Esophagus squamous epithelium (tissue), 5 donors: ENCODE measurements around the gene PXN. TPM values are rescaled to one million over a fixed set of nuclear protein-coding genes. Genes with fewer than 3 reads are reported as not detected.

Experiments
- DNase-seq: peaks from one replicate; lab custom pipeline; 2025; lab: John Stamatoyannopoulos, UW
- H3K27ac ChIP-seq, 4 donors: fragments of 200-600 bp; sonication (generic); one replicate each; pipeline ENCODE4 v1.5.1; 2016 to 2019; ENCODE audit warnings: mild to moderate bottlenecking in 1 of 4
- H3K27me3 ChIP-seq, 4 donors: fragments of 200-600 bp; sonication (generic); 1 replicate in 3 of 4; 2 replicates in 1 of 4; pipeline versions ENCODE4 v1.5.1 to v1.6.0; 2017 to 2021; ENCODE audit warnings: antibody characterized with exemption in 1 of 4
- H3K36me3 ChIP-seq, 3 donors: fragments of 200-600 bp; sonication (generic); one replicate each; pipeline ENCODE4 v1.5.1; 2016 to 2019
- H3K4me1 ChIP-seq, 3 donors: fragments of 200-600 bp; sonication (generic); one replicate each; pipeline ENCODE4 v1.5.1; 2017 to 2019
- H3K4me3 ChIP-seq, 4 donors: fragments of 200-600 bp; sonication (generic); 1 replicate in 3 of 4; 2 replicates in 1 of 4; pipeline ENCODE4 v1.5.1; 2016 to 2019; ENCODE audit warnings: mild to moderate bottlenecking in 2 of 4, moderate library complexity in 1 of 4
- H3K9me3 ChIP-seq, 3 donors: fragments of 200-600 bp; sonication (generic); one replicate each; pipeline ENCODE4 v1.5.1; 2016 to 2019
- POLR2A ChIP-seq, 4 donors: fragments of 450-650 bp; IDR thresholded peaks; one replicate each; pipeline ENCODE4 v1.6.1; 2017; ENCODE audit warnings: antibody characterized with exemption in 4 of 4, mild to moderate bottlenecking in 4 of 4, moderate library complexity in 3 of 4
- WGBS, 2 donors: methylation state at CpG; one replicate each; pipeline ENCODE4 v1.1.5; 2018; 5-methylcytosine and 5-hydroxymethylcytosine counted together
- intact Hi-C: fragments of 100-400 bp; cut with DNase I; formaldehyde crosslinking; loops from one replicate; pipeline ENCODE4 v1.15.0; 2022
- total RNA-seq, 4 donors: library from RNA; depleted of rRNA; stranded (reverse); fragments of >200 nt; gene quantifications; one replicate each; pipeline ENCODE4 v1.1.0, GENCODE V29; 2016
- TF ChIP-seq, protein P1 (sequence below), 6 experiments: fragments of 450-650 bp in 4 of 6; fragments of 200-600 bp in 2 of 6; sonication (generic) in 2 of 6; IDR thresholded peaks; one replicate each; pipeline ENCODE4 v1.5.1; 2016 to 2019; ENCODE audit warnings: antibody characterized with exemption in 6 of 6, mild to moderate bottlenecking in 4 of 6, moderate library complexity in 4 of 6
- donor health status: DM: yes; HTN: yes; CAD: no.

PXN gene
- total RNA-seq, 4 donors from 2014 or later, result 18.2 to 44.4 (median 21.4) TPM

DNA sequence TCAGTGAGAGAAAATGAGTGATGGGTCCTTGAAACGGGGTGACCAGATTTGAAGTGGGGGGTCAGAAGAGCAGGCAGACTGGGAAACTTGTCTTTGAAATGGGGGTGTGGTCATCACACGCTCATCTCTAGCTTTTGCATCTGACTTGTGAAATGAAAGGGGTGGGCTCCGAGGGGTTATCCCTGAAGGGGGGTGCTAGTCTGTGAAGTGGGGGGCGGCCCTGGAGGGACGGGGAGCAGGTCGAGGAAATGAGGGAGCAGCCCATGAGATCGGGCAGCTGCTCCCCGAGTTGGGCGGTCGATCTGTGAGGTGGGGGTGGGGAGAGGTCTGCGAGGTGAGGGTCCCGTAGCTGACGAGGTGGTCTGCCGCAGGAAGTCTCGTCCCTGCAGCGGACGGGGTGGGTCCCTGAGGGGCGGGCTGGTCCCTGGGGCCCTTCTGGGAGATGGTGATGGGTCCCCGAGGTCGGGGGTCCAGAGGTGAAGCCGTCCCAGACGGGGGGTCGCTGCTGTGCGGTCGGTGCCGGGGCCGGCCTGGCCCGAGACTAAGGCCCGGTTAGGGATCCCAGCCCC is 542 bp downstream of the PXN start:
- no peak for DNase-seq
- peaks cover 30 to 62% (median 39%) of the 10 kb centered on the region in 3 donors for H3K4me1 ChIP-seq
- H3K27ac ChIP-seq, result peak overlapping the region; percentile 89 to 95 (median 92)
- peak overlapping the region; percentile 84 to 98 (median 92) for H3K4me3 ChIP-seq
- intact Hi-C loops, result loop anchor here (2.0 kb wide), 1 partner anchor 36 kb away; no protein-coding TSS in a partner anchor
- no peaks in the 10 kb centered on the region for H3K36me3 ChIP-seq
- WGBS, 2 donors, result 2 to 12% methylated on average over 2 to 7 of the region's 29 CpGs
- no peaks in the 10 kb centered on the region for H3K9me3 ChIP-seq
- TF ChIP-seq, protein P1, sequence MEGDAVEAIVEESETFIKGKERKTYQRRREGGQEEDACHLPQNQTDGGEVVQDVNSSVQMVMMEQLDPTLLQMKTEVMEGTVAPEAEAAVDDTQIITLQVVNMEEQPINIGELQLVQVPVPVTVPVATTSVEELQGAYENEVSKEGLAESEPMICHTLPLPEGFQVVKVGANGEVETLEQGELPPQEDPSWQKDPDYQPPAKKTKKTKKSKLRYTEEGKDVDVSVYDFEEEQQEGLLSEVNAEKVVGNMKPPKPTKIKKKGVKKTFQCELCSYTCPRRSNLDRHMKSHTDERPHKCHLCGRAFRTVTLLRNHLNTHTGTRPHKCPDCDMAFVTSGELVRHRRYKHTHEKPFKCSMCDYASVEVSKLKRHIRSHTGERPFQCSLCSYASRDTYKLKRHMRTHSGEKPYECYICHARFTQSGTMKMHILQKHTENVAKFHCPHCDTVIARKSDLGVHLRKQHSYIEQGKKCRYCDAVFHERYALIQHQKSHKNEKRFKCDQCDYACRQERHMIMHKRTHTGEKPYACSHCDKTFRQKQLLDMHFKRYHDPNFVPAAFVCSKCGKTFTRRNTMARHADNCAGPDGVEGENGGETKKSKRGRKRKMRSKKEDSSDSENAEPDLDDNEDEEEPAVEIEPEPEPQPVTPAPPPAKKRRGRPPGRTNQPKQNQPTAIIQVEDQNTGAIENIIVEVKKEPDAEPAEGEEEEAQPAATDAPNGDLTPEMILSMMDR (IDR thresholded peaks at IDR 0.05), result no peak
- no peak for TF ChIP-seq POLR2A (IDR thresholded peaks at IDR 0.05)
- H3K27me3 ChIP-seq, result no peaks in the 10 kb centered on the region

DNA sequence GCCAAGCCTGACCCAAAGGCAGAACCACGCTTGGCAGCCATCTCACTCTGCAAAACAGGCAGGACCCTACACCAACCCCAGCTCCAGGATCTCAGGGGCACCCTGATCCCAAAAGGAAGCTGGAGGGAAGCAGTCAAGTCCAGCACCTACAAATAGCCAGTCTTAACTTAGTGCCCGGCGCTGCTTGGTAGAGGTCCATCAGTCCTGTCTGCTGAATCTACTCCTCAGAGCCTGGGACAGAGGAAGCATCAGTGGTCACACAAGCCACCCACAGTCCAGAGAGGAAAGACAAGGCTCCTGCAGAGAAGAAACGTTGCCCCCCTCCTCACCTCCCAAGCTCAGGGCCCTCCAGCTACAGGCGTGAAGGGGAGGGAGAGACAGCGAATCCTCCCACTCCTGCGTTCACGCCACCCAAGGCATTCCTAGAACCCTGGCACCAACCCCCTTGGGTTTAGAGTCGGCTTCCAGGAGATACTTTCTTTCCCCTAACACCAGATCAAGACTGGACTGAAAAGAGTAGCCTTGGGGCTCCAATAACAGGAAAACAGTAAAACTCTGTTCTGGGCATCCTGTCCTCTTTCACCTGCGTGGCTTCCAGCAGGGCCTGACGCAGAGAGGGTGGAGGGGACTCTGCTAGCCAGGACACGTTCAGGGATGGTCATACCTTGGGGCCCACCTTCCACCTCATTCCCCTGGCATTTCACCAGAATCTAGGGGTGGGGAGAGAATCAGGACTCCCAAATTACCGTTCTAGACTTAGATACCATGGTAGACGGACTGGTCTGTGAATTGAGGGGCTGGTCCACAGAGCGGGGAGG is 1.2 kb downstream of the PXN start:
- H3K27ac ChIP-seq, result peak overlapping the region; percentile 89 to 95 (median 92)
- no peaks in the 10 kb centered on the region for H3K9me3 ChIP-seq
- intact Hi-C loops, result loop anchor here (2.0 kb wide), 1 partner anchor 35 kb away; no protein-coding TSS in a partner anchor
- H3K27me3 ChIP-seq, result no peaks in the 10 kb centered on the region
- DNase-seq, result no peak
- peaks cover 37 to 69% (median 39%) of the 10 kb centered on the region in 3 donors for H3K4me1 ChIP-seq
- TF ChIP-seq, protein P1 (IDR thresholded peaks at IDR 0.05), result no peak
- no peak for TF ChIP-seq POLR2A (IDR thresholded peaks at IDR 0.05)
- peak overlapping the region; percentile 84 to 98 (median 92) for H3K4me3 ChIP-seq
- WGBS, 2 donors, result 11 to 38% methylated on average over 5 to 6 of the region's 15 CpGs
- no peaks in the 10 kb centered on the region for H3K36me3 ChIP-seq

DNA sequence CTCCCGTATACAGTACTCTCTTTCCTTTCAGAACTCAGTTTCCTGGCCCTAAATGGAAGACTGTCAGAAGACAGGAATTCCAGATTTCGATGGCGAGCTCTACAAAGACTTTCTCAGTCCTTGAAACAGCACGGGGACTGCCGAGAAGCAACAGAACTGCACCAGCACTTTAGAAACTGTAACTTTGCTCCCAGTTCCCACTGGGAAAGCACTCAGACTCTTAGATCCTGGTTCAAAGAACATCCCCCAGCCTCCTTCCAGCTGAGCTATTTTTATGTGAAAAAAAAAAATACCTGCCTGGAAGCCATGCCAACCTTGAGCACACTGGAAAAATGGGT is 1.8 kb downstream of the PXN start:
- peaks cover 42 to 75% (median 45%) of the 10 kb centered on the region in 3 donors for H3K4me1 ChIP-seq
- intact Hi-C loops, result loop anchor here (2.0 kb wide), 1 partner anchor 35 kb away; no protein-coding TSS in a partner anchor
- H3K4me3 ChIP-seq, result peak overlapping the region; percentile 84 to 98 (median 92)
- TF ChIP-seq POLR2A (IDR thresholded peaks at IDR 0.05), result no peak
- TF ChIP-seq, protein P1 (IDR thresholded peaks at IDR 0.05), result no peak
- no peaks in the 10 kb centered on the region for H3K36me3 ChIP-seq
- 26 to 27% methylated on average over 4 to 5 of the region's 5 CpGs for WGBS, 2 donors
- no peak for DNase-seq
- no peaks in the 10 kb centered on the region for H3K9me3 ChIP-seq
- H3K27me3 ChIP-seq, result no peaks in the 10 kb centered on the region
- peak overlapping the region; percentile 89 to 95 (median 92) for H3K27ac ChIP-seq

DNA sequence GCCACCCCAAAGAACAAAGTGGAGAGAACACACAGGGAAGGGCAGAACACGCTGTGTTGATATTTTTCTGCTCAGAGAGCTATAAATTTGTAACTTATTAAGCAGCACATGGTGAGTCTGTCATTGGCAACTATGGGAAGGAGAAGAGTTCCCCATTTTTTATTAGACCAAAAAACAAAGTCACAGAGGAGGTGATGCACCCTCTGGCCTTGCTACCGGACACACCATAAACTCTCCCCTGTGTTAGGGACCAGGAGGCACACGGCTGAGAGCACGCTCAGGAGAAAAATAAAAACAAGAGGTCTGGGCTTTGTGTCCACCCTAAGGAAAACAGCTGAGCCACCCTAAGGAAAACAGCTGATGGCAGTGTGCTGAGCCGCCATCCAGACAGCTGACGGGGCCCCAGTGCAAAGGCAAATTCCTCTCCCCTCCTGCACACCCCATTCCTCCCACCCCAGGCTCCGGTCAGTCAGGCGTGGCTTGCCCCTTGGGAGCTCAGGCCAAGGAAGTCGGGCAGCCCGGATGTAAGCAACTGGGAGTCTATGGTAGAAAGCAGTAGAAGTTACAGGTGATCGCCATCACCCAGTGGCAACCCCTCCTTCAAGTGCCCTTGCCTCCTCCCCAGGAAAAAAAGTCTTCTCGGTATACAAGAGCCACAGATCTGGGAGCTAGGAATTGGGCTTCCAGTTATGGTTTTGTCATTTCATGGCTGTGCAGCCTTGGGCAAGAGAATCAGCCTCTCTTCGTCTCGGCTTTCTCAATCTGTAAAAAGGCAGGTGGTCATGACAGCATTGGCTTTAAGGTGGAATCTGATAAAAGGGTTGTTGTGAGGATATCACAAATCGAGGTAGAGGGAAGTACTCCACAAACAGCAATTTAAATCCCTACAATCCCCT is 2.4 kb downstream of the PXN start:
- H3K4me3 ChIP-seq, result peak overlapping the region; percentile 84 to 98 (median 92)
- DNase-seq, result no peak
- H3K27ac ChIP-seq, result peak overlapping the region; percentile 89 to 95 (median 92)
- H3K9me3 ChIP-seq, result no peaks in the 10 kb centered on the region
- 33 to 58% methylated on average over 11 to 13 of the region's 15 CpGs for WGBS, 2 donors
- H3K27me3 ChIP-seq, result no peaks in the 10 kb centered on the region
- intact Hi-C loops, result no loop called here
- no peaks in the 10 kb centered on the region for H3K36me3 ChIP-seq
- peak in 1 of 4 donors; percentile 24 for TF ChIP-seq POLR2A (IDR thresholded peaks at IDR 0.05)
- TF ChIP-seq, protein P1 (IDR thresholded peaks at IDR 0.05), result no peak
- peaks cover 49 to 81% (median 51%) of the 10 kb centered on the region in 3 donors for H3K4me1 ChIP-seq
